DND-41 (cell line): ENCODE data around the gene AKAIN1.

Source experiments
- ATAC-seq: fragments of 200-7000 bp; cut with Tn5 transposase; 3 replicates; pipeline ENCODE4 v1.9.1; 2021; ENCODE audit warnings: low read depth; ENCODE audit not compliant: insufficient read depth
- DNase-seq: peaks from one replicate; pipeline ENCODE4 v3.0.0-alpha.2; 2020
- H2AFZ ChIP-seq: 2 replicates; pipeline ENCODE4 v1.6.0; 2012; ENCODE audit warnings: low read depth, low read length
- H3K27ac ChIP-seq: 2 replicates; pipeline ENCODE4 v1.5.1; 2012; ENCODE audit warnings: low read length, inconsistent platforms
- H3K27me3 ChIP-seq: fragments of 200-600 bp; sonication (generic); 2 replicates; pipeline ENCODE4 v1.6.0; 2012; ENCODE audit warnings: low read length, mild to moderate bottlenecking, inconsistent platforms; ENCODE audit not compliant: insufficient read depth, poor library complexity
- H3K36me3 ChIP-seq: 2 replicates; pipeline ENCODE4 v1.5.1; 2012; ENCODE audit warnings: low read length, inconsistent platforms; ENCODE audit not compliant: insufficient read depth
- H3K4me1 ChIP-seq: 2 replicates; pipeline ENCODE4 v1.5.1; 2012; ENCODE audit warnings: mild to moderate bottlenecking, low read length; ENCODE audit not compliant: insufficient read depth
- H3K4me2 ChIP-seq: 2 replicates; pipeline ENCODE4 v1.6.0; 2012; ENCODE audit warnings: mild to moderate bottlenecking, moderate library complexity, low read length, inconsistent platforms; ENCODE audit not compliant: insufficient read depth
- H3K4me3 ChIP-seq, 2 experiments: fragments of 200-600 bp in 1 of 2; shearing (Covaris generic) in 1 of 2; 2 replicates each; pipeline ENCODE4 v1.5.1; 2012 to 2016; ENCODE audit warnings: inconsistent platforms in 2 of 2, low read length in 2 of 2, mild to moderate bottlenecking in 2 of 2, low read depth in 1 of 2, moderate library complexity in 1 of 2
- H3K79me2 ChIP-seq: 2 replicates; pipeline ENCODE4 v1.6.0; 2012; ENCODE audit warnings: low read length, inconsistent platforms; ENCODE audit not compliant: insufficient read depth
- H3K9ac ChIP-seq: 2 replicates; pipeline ENCODE4 v1.6.0; 2012; ENCODE audit warnings: low read depth, mild to moderate bottlenecking, inconsistent platforms, low read length, moderate library complexity
- H3K9me3 ChIP-seq: 2 replicates; pipeline ENCODE4 v1.5.1; 2012; ENCODE audit warnings: low read length, moderate library complexity, mild to moderate bottlenecking, inconsistent platforms; ENCODE audit not compliant: insufficient read depth, severe bottlenecking
- H4K20me1 ChIP-seq: 2 replicates; pipeline ENCODE4 v1.6.0; 2012; ENCODE audit warnings: low read length; ENCODE audit not compliant: insufficient read depth
- EZH2 ChIP-seq: IDR thresholded peaks from 3 replicates; pipeline ENCODE4 v1.6.1; 2012; ENCODE audit warnings: borderline replicate concordance, low read depth, mild to moderate bottlenecking, moderate library complexity, low read length, inconsistent platforms; ENCODE audit not compliant: severe bottlenecking
- TF ChIP-seq, protein P1 (sequence below): IDR thresholded peaks from 2 replicates; pipeline ENCODE4 v1.5.1; 2012; ENCODE audit warnings: borderline replicate concordance, low read length, moderate library complexity, mild to moderate bottlenecking; ENCODE audit not compliant: poor library complexity, severe bottlenecking; ENCODE audit errors: extremely low read depth

The AKAIN1 gene

GRCh38 chr18:5152343-5153020 lies 44.6 kb downstream of the AKAIN1 start:
- H3K4me2 ChIP-seq: no peak overlapping the region
- no peak for TF ChIP-seq EZH2
- TF ChIP-seq, protein P1, sequence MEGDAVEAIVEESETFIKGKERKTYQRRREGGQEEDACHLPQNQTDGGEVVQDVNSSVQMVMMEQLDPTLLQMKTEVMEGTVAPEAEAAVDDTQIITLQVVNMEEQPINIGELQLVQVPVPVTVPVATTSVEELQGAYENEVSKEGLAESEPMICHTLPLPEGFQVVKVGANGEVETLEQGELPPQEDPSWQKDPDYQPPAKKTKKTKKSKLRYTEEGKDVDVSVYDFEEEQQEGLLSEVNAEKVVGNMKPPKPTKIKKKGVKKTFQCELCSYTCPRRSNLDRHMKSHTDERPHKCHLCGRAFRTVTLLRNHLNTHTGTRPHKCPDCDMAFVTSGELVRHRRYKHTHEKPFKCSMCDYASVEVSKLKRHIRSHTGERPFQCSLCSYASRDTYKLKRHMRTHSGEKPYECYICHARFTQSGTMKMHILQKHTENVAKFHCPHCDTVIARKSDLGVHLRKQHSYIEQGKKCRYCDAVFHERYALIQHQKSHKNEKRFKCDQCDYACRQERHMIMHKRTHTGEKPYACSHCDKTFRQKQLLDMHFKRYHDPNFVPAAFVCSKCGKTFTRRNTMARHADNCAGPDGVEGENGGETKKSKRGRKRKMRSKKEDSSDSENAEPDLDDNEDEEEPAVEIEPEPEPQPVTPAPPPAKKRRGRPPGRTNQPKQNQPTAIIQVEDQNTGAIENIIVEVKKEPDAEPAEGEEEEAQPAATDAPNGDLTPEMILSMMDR: no peak
- no peak overlapping the region for H3K27ac ChIP-seq
- no peaks in the 10 kb centered on the region for H3K27me3 ChIP-seq
- H3K9me3 ChIP-seq: no peaks in the 10 kb centered on the region
- H3K4me3 ChIP-seq: no peak overlapping the region
- H3K79me2 ChIP-seq: no peaks in the 10 kb centered on the region
- H3K4me1 ChIP-seq: 0 out of 2 replicates have a peak, but pooled peaks cover 7% of the 10 kb centered on the region
- H2AFZ ChIP-seq: peak overlapping the region; percentile 30; the same call in 1 of the 2 replicates
- no peak overlapping the region for H3K9ac ChIP-seq
- DNase-seq: peak; percentile 7
- no peaks in the 10 kb centered on the region for H4K20me1 ChIP-seq
- H3K36me3 ChIP-seq: no peaks in the 10 kb centered on the region
- ATAC-seq: peak; percentile 60; the same call in 2 of the 3 replicates

GRCh38 chr18:5150894-5151293 lies 46.2 kb downstream of the AKAIN1 start:
- TF ChIP-seq, protein P1: no peak
- no peak for TF ChIP-seq EZH2
- H3K9ac ChIP-seq: no peak overlapping the region
- no peaks in the 10 kb centered on the region for H3K79me2 ChIP-seq
- H3K4me1 ChIP-seq: peaks cover 19% of the 10 kb centered on the region
- H2AFZ ChIP-seq: no peak overlapping the region
- no peak overlapping the region for H3K27ac ChIP-seq
- no peak overlapping the region for H3K4me3 ChIP-seq
- no peaks in the 10 kb centered on the region for H3K27me3 ChIP-seq
- no peaks in the 10 kb centered on the region for H3K36me3 ChIP-seq
- H4K20me1 ChIP-seq: no peaks in the 10 kb centered on the region
- ATAC-seq (no peak), DNase-seq (no peak)
- no peaks in the 10 kb centered on the region for H3K9me3 ChIP-seq
- no peak overlapping the region for H3K4me2 ChIP-seq

DNA sequence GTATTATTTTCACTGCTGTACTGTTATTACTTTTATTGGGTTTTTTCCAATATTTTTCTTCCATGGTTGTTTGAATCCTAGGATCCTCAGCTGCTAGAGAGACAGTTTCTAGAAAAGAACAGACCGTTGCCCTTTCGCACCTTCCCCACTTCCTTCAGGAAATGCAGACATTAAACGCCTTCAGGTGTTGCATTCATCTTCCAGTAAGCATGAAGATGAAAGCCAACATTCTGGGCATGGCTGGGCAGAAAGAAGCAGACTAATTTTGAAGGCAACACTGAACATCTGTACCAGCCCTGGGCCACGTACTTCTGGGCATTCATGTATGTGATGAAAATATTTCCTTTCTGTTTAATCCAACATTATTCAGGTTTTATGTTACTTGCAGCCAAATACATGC lies 51.0 kb downstream of the AKAIN1 start:
- H3K9me3 ChIP-seq: no peaks in the 10 kb centered on the region
- peaks cover 28% of the 10 kb centered on the region for H3K4me1 ChIP-seq
- no peak overlapping the region; the same call in 1 of the 2 replicates for H3K4me2 ChIP-seq
- no peak overlapping the region for H3K4me3 ChIP-seq
- no peaks in the 10 kb centered on the region for H4K20me1 ChIP-seq
- no peaks in the 10 kb centered on the region for H3K79me2 ChIP-seq
- DNase-seq: peak; percentile 53
- TF ChIP-seq, protein P1: no peak
- TF ChIP-seq EZH2: no peak
- H3K27me3 ChIP-seq: no peaks in the 10 kb centered on the region
- H3K27ac ChIP-seq: peak overlapping the region; percentile 54
- peak; percentile 82 for ATAC-seq
- no peak overlapping the region for H3K9ac ChIP-seq
- no peaks in the 10 kb centered on the region for H3K36me3 ChIP-seq
- no peak overlapping the region for H2AFZ ChIP-seq
